Measurements from ENCODE around the gene ZNF280B. TPM values are rescaled to one million over a fixed set of nuclear protein-coding genes. Genes with fewer than 3 reads are reported as not detected.
"Not testable (repeated sequence)": the region's sequence is repeated elsewhere in the genome, so short reads cannot be mapped to it uniquely, and the experiment has no call there.

The ZNF280B gene
- total RNA-seq, 1 donor from 2014 or later = 3.1 TPM

DNA sequence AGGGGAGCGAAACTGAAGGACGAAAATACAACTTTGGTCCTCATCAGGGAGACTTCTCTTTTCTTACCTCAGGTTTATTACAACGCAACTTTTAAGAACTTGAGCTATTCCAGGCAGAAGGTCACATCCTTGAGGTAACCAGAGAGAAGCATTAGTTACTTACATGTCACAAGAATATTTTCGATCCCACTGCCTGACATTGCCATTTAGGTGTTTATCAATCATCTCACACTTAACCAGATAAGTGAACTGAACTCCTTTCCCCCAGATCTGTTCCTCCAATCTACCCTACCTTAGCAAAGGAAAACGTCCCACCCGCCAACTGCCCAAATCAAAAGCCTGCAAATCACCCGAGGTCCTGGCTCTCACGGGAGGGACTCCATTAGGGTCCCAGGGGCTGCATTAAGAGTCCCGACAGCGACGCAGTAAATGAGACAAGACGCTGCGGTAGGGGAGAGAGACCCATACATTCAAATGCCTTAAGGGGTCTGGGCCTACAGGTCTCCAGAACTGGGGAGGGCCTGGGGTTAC is 734 bp downstream of the ZNF280B start:
- intact Hi-C loops (cut with micrococcal nuclease) = no loop called here

DNA sequence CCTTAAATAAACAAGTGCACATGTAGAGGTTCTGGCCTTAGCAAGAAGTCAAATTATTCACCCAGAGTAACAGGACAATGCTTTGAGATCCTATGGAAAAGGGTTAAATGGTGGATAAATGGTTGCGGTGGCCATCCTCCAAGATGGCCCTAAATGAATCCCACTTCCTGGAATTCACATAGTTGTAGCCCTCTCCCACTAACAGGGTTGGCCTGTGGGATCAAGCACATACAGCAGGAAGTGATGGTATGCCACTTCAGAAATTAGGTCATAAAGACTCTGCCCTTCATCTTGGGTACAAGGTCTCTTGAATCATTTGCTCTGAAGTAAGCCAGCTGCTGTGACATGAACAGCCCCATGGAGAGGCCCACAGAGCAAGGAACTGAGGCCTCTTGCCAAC is 1.8 kb downstream of the ZNF280B start:
- intact Hi-C loops (cut with micrococcal nuclease) = no loop called here

DNA sequence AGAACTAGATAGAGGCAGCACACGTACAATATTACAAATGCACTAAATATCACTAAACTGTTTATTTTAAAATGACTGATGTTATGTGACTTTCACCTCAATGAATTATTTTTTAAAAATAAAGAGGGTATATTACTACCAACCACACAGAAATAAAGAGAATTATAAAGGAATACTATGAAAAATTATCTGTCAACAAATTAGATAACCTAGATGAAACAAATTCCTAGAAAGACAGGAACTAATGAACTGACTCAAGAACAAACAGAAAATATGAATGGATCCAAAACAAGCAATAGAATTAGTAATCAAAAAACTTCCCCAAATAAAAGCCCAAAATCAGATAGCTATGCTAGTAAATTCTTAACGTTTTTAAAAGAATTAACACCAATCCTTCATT is 10.3 kb downstream of the ZNF280B start:
- intact Hi-C loops (cut with micrococcal nuclease) = no loop called here

DNA sequence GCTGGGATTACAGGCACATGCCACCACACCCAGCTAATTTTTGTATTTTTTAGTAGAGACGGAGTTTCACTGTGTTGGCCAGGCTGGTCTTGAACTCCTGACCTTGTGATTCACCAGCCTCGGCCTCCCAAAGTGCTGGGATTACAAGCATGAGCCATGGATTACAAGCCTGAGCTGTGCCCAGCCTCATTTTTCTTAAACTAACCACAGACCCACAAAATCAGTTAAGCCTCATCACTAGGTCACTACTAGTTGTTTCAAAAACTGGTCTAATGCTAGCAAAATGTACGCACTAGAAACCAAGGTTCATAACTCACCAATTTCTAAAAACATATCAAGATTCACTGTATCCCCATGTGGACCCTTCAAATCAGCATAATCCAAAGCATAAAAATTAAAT is 17.0 kb downstream of the ZNF280B start:
- intact Hi-C loops (cut with micrococcal nuclease) = not testable (repeated sequence)

DNA sequence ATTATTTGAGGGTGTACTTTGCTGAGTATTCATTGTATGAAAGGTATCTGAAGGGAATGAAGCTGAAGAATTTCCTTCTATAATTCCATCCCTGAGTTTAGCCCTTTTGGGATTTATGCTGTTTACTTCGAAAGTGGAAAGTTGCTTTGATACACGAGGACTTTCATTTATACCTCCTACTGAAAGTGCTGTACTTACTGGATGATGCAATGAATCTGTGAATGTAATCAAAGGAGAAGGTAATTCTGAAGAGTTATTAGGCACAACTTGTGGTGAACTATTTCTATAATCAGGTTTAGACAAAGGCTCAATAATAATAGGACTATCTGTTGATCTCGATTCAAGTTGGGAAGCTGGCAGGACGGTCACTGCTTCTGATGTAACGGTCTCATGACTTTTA is 19.8 kb downstream of the ZNF280B start:
- intact Hi-C loops (cut with micrococcal nuclease) = no loop called here

DNA sequence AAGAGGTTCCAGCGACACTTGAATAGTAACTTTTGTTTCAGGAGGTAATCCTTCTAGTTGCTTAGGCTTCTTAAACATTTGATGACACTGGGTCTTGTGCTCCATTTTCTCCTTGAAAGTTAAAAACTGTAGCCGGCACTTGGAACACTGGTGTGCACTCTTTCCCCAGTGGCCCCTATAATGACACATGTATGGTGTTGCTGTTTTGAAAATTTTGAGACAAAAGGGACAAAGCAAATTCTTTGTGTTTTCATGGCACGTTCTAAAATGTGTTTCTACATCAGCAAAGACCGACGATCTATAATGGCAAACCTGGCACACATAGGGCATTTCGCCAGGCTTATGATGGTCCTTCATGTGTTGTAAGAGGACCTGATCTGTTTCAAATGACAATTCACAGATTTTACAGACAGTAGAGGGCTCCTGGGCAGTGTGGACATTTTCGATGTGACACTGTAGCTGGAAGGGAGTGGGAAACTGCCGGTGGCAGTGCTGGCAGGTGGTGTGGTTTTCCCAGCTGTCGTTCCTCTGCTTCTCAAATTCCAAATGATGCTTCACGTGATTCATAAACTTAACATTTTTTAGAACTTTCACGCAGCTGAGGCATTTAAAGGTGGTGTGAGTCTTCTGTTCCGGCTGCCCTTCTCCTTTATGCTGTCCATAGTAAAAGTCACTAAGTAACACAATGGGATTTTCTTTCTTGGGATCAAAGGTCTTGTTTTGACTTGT is 20.5 kb downstream of the ZNF280B start:
- intact Hi-C loops (cut with micrococcal nuclease) = no loop called here

DNA sequence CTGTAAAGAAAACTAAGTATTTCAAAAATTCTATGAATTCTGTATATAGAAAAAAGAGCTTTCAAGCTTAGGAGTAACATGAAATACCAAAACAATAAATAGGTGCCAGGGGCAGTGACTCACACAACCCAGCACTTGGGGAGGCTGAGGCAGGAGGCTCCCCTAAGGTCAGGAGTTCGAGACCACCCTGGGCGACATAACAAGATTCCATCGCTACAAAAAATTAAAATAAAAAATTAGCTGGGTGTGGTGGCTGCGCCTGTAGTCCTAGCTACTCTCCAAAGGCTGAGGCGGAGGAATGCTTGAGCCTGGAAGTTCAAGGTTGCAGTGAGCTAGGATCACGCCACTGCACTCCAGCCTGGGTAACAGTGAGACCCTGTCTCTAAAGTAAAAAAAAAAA is 21.5 kb downstream of the ZNF280B start:
- intact Hi-C loops (cut with micrococcal nuclease) = no loop called here

DNA sequence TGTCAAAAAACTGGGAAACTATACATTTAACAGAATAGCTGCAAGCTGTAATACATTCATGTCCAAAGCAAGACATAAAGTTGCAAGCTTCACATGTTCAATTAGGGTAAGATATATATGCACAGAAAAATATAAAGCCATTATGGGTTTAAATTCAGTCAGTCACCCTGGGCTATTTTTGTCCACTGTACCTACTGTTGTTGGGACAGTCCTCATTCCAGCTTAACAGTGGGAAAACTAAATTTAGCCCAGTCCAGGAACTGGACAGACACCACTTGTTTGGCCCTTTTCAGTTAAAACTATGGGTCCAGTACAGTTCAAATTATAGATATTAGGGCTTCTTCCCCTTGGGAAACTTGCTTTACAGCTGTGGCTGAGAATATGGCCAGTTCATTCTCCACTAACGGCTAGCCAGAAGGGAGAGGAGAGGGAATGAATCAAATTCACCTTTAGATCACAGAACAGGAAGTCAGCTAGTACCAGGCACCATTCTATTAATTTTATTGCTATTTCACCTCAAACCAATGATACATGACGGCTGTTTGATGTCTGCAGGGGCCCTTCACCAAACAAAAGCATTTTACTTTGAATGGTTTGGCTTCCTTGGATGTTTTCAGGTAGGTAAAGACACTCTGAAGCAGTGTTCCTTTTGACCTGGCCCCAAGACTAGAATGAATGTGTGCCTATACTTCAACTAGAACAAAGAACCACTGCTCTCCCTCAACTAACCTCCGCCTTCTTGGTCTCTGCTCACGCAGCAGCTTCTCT is 22.2 kb downstream of the ZNF280B start:
- intact Hi-C loops (cut with micrococcal nuclease) = no loop called here

DNA sequence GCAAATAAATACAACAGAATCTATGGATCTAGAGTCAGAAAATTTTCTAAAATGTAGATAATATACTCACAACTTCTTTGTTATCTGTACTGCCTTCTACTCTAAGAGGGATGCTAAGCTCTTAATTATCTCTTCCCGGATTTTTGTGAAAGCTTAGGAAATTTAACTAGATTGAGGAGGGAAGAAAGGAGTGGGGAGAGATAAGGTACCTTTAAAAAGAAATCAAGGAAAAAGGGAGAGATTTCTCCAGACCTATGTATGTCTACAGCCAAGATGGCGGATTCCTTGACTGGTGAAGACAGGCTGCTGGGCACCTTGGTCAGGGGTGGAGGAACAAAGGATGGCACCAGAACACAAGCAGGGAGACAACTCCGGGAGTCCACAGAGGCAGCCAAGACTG is 23.0 kb downstream of the ZNF280B start:
- intact Hi-C loops (cut with micrococcal nuclease) = no loop called here

DNA sequence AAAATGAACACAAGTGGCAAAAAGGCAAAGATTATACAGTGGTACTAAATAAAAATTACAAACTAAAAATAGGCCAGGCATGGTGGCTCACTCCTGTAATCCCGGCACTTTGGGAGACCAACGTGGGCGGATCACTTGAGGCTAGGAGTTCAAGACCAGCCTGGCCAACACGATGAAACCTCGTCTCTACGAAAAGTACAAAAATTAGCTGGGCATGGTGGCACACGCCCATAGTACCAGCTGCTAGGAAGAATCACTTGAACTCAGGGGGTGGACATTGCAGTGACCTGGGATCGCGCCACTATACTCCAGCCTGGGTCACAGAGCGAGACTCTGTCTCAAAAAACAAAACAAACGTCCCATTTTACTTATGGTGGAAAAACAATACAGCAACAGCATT is 24.5 kb downstream of the ZNF280B start:
- intact Hi-C loops (cut with micrococcal nuclease) = no loop called here

DNA sequence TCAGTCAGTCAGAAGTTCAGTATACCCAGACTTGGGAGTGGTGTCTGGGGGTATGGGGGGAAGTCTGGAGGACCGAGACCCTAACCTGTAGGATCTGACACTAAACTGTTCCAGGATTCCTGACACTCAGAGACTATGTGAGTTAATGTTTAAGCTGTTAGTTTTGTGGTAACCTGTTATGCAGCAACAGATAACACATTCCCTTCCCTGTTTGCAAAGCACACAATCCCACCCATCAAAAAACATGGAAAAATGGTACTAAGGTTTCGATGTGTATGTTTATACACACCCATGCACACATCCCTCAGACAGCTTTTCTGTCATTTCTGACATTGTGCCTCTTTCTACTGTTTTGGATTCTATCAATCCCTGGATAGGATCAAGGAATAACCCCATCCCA is 27.6 kb downstream of the ZNF280B start:
- intact Hi-C loops (cut with micrococcal nuclease) = no loop called here

DNA sequence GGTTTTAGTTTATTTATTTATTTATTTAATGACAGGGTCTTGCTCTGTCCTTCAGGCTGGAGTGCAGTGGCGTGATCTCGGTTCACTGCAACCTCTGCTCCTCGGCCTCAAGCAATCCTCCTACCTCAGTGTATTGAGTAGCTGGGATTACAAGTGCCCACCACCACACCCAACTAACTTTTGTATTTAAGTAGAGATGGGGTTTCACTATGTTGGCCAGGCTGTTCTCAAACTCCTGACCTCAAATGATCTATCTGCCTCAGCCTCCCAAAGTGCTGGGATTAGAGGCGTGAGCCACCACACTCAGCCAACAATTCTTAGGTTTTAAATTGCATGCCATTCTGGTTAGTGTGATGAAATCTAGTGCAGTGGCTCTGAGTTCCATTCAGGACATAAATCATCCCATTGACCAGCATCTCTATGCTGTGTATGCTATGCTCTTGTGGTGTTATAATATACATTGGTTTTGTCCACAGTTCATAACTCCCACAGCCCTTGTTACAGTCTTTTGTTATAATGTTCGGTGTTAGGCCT is 28.5 kb downstream of the ZNF280B start:
- intact Hi-C loops (cut with micrococcal nuclease) = no loop called here

DNA sequence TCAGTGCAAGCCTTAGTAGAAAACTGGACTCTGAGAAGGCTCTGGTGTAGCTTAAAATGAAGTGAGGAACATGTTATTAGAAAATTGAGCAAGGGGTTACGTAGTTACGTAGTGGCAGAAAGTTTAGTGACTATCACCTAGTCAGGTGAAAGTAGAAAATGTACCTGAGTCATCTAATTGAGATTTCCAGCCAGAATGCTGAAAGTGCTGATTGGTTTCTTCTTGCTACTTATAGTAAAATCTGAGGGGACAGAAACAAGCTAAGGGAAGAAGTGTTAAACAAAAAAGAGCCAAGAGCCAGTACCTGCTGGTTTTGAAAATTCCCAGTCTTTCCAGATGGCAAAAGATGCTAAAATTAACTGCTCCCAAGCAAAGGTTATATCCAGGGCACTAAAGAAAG is 29.4 kb downstream of the ZNF280B start:
- intact Hi-C loops (cut with micrococcal nuclease) = no loop called here

DNA sequence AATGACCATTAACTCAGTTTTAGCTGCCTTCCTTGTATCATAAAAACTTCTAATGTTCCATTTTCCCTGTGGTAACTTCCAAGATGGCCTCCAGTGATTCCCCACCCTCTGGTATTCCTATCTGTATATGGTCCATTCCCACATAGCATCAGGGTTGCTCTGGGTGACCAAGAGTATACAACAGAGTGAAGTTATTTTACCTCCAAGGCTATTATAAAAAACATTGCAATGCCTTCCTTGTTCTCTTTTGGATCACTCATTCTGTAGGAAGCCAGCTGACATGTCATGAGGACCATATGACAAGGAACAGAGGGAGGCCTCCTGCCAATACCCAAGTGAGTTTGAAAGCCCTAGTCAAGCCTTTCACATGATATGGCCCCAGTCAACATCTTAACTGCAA is 30.1 kb downstream of the ZNF280B start:
- intact Hi-C loops (cut with micrococcal nuclease) = no loop called here

DNA sequence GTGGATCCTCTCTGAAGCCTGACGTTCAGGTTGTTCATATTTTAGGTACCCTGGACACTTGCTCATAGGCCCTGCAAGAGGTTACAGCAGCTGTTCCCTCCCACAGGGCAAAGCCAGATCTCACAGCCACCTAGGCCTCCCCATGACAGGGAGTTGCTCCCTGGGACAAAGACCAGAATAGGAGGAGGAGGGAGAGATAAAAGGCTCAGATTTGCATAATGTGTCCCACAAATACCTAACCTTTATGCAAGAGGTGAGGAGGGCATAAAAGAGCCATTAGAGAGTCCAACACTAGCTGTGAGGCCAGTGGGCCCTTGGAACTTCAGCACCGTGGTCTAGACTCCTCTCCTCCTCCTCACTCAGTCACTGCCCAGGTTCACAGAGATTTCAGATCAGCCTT is 33.8 kb downstream of the ZNF280B start:
- intact Hi-C loops (cut with micrococcal nuclease) = no loop called here

DNA sequence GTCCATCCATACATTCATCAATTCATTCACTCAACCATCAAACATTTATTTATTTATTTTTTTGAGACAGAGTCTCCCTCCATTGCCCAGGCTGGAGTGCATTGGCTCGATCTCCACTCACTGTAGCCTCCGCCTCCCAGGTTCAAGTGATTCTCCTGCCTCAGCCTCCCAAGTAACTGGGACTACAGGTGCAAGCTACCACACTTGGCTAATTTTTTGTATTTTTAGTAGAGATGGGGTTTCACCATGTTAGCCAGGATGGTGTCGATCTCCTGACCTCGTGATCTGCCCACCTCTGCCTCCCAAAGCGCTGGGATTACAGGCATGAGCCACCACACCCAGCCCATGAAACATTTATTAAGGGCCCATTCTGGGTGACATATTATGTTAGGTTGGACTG is 37.4 kb downstream of the ZNF280B start:
- intact Hi-C loops (cut with micrococcal nuclease) = not testable (repeated sequence)

DNA sequence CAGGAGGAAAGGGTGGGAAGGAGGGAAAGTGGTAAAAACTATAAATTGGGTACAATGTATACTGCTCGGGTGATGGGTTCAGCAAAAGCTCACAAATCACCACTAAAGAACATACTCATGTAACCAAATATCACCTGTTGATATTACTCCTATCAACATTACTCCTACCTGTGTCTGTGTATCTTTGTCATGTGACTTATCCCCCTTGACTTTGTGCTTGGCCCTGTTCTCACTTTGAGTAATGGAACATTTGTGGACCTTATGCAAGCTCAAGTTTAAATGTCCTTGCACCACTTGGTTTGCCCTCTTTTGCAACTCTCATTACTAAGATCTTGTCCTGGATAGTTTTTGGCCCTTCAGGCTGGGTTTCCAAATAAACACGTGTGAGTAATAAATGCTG is 39.0 kb downstream of the ZNF280B start:
- intact Hi-C loops (cut with micrococcal nuclease) = no loop called here

DNA sequence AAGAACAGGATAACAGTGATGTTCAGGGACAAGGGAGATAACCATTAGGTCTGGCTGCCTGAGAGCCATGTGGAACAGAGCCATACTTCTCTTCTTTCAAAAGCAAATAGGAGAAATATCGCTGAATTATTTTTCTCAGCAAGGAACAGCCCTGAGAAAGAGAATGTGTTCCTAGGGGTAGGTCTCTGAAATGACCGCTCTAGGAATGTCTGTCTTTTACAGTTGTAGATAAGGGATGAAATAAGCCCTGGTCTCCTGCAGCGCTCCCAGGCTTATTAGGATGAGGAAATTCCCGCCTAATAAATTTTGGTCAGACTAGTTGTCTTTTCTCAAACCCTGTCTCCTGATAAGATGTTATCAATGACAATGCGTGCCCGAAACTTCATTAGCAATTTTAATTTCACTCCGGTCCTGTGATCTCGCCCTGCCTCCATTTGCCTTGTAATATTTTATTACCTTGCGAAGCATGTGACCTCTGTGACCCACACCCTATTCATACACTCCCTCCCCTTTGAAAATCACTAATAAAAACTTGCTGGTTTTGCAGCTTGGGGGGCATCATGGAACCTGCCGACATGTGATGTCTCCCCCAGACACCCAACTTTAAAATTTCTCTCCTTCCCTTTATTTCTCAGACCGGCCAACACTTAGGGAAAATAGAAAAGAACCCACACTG is 39.6 kb downstream of the ZNF280B start:
- intact Hi-C loops (cut with micrococcal nuclease) = not testable (repeated sequence)

DNA sequence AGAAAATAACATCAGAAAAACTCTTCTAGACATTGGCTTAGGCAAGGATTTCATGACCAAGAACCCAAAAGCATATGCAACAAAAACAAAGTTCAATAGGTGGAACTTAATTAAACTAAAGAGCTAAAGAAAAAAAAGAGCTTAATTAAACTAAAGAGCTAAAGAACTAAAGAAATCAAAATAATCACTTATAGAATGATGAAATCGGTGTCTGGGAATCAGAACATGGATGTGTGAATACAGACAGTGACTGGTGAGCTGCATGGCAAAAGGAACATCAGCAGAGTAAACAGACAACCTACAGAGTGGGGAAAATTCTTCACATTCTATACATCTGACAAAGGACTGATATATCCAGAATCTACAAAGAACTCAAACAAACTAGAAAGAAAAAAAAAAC is 41.4 kb downstream of the ZNF280B start:
- intact Hi-C loops (cut with micrococcal nuclease) = no loop called here

DNA sequence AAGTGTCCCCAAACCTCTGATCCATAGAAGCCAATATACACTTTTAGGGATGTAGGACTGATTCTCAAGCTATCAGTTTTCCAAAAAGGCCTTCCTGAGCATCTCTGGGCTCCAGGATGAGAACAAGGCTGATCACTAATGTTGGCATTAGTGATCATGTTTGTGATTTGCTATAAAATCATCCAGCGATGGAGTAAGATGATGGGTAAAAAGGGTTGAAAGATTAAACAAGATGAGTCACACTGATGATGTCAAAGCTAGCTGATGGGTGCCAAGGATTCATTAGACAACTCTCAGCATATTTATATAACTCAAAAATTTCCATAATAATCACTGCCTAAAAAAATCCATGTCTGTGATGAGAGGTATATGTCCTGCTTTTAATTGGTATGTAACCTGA is 42.8 kb downstream of the ZNF280B start:
- intact Hi-C loops (cut with micrococcal nuclease) = no loop called here

DNA sequence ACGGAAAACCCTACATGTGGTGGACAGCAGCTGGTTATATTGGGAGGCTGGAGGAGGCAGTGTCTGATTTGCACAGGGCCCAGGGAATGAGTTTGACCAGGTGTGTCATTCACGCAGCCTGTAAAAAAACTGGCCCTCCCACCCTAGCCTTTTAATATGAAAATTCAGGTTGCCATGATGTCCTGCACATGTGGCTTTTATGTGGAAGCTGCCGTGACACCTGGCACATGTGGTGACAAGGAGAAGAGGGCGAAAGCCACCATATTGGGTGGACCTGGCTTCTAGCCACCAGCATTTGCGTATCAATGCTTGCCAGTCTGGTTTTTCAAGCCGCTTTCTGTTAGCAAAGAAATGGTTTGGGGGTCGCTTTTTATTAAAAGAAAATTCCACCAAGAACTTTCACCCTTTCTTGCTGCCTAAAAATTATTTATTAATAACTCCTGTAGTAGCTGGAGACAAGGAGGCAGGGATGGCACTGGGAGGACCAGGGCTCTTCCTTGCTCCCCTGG is 43.4 kb downstream of the ZNF280B start:
- intact Hi-C loops (cut with micrococcal nuclease) = no loop called here

All from T-helper 2 cell treated with Interferon-gamma antibody and Interleukin-4, amounts not matched to agents 100 ng/mL and 5 ng/mL, for 36 hours (primary cell).